Measurements from ENCODE around the gene KCNH5. TPM values are rescaled to one million over a fixed set of nuclear protein-coding genes. Genes with fewer than 3 reads are reported as not detected.

KCNH5 gene
- total and polyA plus RNA-seq, 4 donors, result 3.5 to 17.9 (median 3.9) TPM

GRCh38 chr14:62914873-62915272 is 130.4 kb downstream of the KCNH5 start:
- no peak for DNase-seq (ENCODE audit: low read depth in 4 of 6, low spot score in 6 of 6)
- peaks cover 4% of the 10 kb centered on the region for H3K4me1 ChIP-seq (ENCODE audit: control insufficient read depth, insufficient read depth, low read length)
- no peaks in the 10 kb centered on the region for H3K9me3 ChIP-seq (ENCODE audit: control insufficient read depth, insufficient read depth, low read length)
- H3K4me3 ChIP-seq (ENCODE audit: low read depth, low read length), result no peak overlapping the region
- H3K27me3 ChIP-seq (ENCODE audit: control insufficient read depth, insufficient read depth, low read length), result no peaks in the 10 kb centered on the region
- H3K27ac ChIP-seq (ENCODE audit: low read depth, low read length), result no peak overlapping the region
- WGBS (ENCODE audit: insufficient coverage), result 83% methylated on average over 1 of the region's 3 CpGs
- H3K36me3 ChIP-seq (ENCODE audit: control insufficient read depth, insufficient read depth, low read length), result no peaks in the 10 kb centered on the region

- no CpG with 5 or more reads among the region's 2 CpGs for WGBS (ENCODE audit: insufficient coverage)
- Histone ChIP-seq H3K36me3 (ENCODE audit: control insufficient read depth, insufficient read depth, low read length) (no peaks in the 10 kb centered on the region), H3K4me3 (ENCODE audit: low read depth, low read length) (no peak overlapping the region), H3K9me3 (ENCODE audit: control insufficient read depth, insufficient read depth, low read length) (no peaks in the 10 kb centered on the region), H3K27ac (ENCODE audit: low read depth, low read length) (no peak overlapping the region), H3K4me1 (ENCODE audit: control insufficient read depth, insufficient read depth, low read length) (peaks cover 4% of the 10 kb centered on the region), H3K27me3 (ENCODE audit: control insufficient read depth, insufficient read depth, low read length) (no peaks in the 10 kb centered on the region)
- DNase-seq (ENCODE audit: low read depth in 4 of 6, low spot score in 6 of 6), result peak in 1 of 6 donors; percentile 37
These were observed 131.2 kb downstream of the KCNH5 start for GRCh38 chr14:62914025-62914424.

- no peak for DNase-seq (ENCODE audit: low read depth in 4 of 6, low spot score in 6 of 6)
- no peaks in the 10 kb centered on the region for H3K27me3 ChIP-seq (ENCODE audit: control insufficient read depth, insufficient read depth, low read length)
- no peaks in the 10 kb centered on the region for H3K36me3 ChIP-seq (ENCODE audit: control insufficient read depth, insufficient read depth, low read length)
- H3K9me3 ChIP-seq (ENCODE audit: control insufficient read depth, insufficient read depth, low read length), result no peaks in the 10 kb centered on the region
- H3K27ac ChIP-seq (ENCODE audit: low read depth, low read length), result no peak overlapping the region
- H3K4me1 ChIP-seq (ENCODE audit: control insufficient read depth, insufficient read depth, low read length), result no peaks in the 10 kb centered on the region
- H3K4me3 ChIP-seq (ENCODE audit: low read depth, low read length), result no peak overlapping the region
- WGBS (ENCODE audit: insufficient coverage), result no CpG with 5 or more reads among the region's 1 CpG
These were observed 136.8 kb downstream of the KCNH5 start for GRCh38 chr14:62908506-62908905.

GRCh38 chr14:62905566-62905965 is 139.7 kb downstream of the KCNH5 start:
- H3K27ac ChIP-seq (ENCODE audit: low read depth, low read length), result no peak overlapping the region
- no peaks in the 10 kb centered on the region for H3K4me1 ChIP-seq (ENCODE audit: control insufficient read depth, insufficient read depth, low read length)
- WGBS (ENCODE audit: insufficient coverage), result 86% methylated on average over 1 of the region's 2 CpGs
- no peak for DNase-seq (ENCODE audit: low read depth in 4 of 6, low spot score in 6 of 6)
- no peak overlapping the region for H3K4me3 ChIP-seq (ENCODE audit: low read depth, low read length)
- no peaks in the 10 kb centered on the region for H3K36me3 ChIP-seq (ENCODE audit: control insufficient read depth, insufficient read depth, low read length)
- H3K9me3 ChIP-seq (ENCODE audit: control insufficient read depth, insufficient read depth, low read length), result no peaks in the 10 kb centered on the region
- no peaks in the 10 kb centered on the region for H3K27me3 ChIP-seq (ENCODE audit: control insufficient read depth, insufficient read depth, low read length)

GRCh38 chr14:62897771-62898170 is 147.5 kb downstream of the KCNH5 start:
- Histone ChIP-seq H3K27me3 (ENCODE audit: control insufficient read depth, insufficient read depth, low read length) (no peaks in the 10 kb centered on the region), H3K4me3 (ENCODE audit: low read depth, low read length) (no peak overlapping the region), H3K36me3 (ENCODE audit: control insufficient read depth, insufficient read depth, low read length) (no peaks in the 10 kb centered on the region), H3K4me1 (ENCODE audit: control insufficient read depth, insufficient read depth, low read length) (no peaks in the 10 kb centered on the region), H3K9me3 (ENCODE audit: control insufficient read depth, insufficient read depth, low read length) (no peaks in the 10 kb centered on the region), H3K27ac (ENCODE audit: low read depth, low read length) (no peak overlapping the region)
- no CpG with 5 or more reads among the region's 2 CpGs for WGBS (ENCODE audit: insufficient coverage)
- peak in 2 of 6 donors; percentile 28 to 91 for DNase-seq (ENCODE audit: low read depth in 4 of 6, low spot score in 6 of 6)

- Histone ChIP-seq H3K27me3 (ENCODE audit: control insufficient read depth, insufficient read depth, low read length) (no peaks in the 10 kb centered on the region), H3K4me1 (ENCODE audit: control insufficient read depth, insufficient read depth, low read length) (no peaks in the 10 kb centered on the region), H3K36me3 (ENCODE audit: control insufficient read depth, insufficient read depth, low read length) (no peaks in the 10 kb centered on the region), H3K27ac (ENCODE audit: low read depth, low read length) (no peak overlapping the region), H3K4me3 (ENCODE audit: low read depth, low read length) (no peak overlapping the region), H3K9me3 (ENCODE audit: control insufficient read depth, insufficient read depth, low read length) (no peaks in the 10 kb centered on the region)
- peak in 1 of 6 donors; percentile 43 for DNase-seq (ENCODE audit: low read depth in 4 of 6, low spot score in 6 of 6)
- WGBS (ENCODE audit: insufficient coverage), result no CpG with 5 or more reads among the region's 1 CpG
These were observed 148.3 kb downstream of the KCNH5 start for GRCh38 chr14:62896932-62897456.

GRCh38 chr14:62894736-62895135 is 150.5 kb downstream of the KCNH5 start:
- H3K27me3 ChIP-seq (ENCODE audit: control insufficient read depth, insufficient read depth, low read length), result no peaks in the 10 kb centered on the region
- H3K4me3 ChIP-seq (ENCODE audit: low read depth, low read length), result no peak overlapping the region
- no peak for DNase-seq (ENCODE audit: low read depth in 4 of 6, low spot score in 6 of 6)
- no peaks in the 10 kb centered on the region for H3K4me1 ChIP-seq (ENCODE audit: control insufficient read depth, insufficient read depth, low read length)
- H3K9me3 ChIP-seq (ENCODE audit: control insufficient read depth, insufficient read depth, low read length), result no peaks in the 10 kb centered on the region
- WGBS (ENCODE audit: insufficient coverage), result no CpG with 5 or more reads among the region's 1 CpG
- H3K27ac ChIP-seq (ENCODE audit: low read depth, low read length), result no peak overlapping the region
- H3K36me3 ChIP-seq (ENCODE audit: control insufficient read depth, insufficient read depth, low read length), result no peaks in the 10 kb centered on the region

- 20% methylated on average over 1 of the region's 4 CpGs for WGBS (ENCODE audit: insufficient coverage)
- no peaks in the 10 kb centered on the region for H3K4me1 ChIP-seq (ENCODE audit: control insufficient read depth, insufficient read depth, low read length)
- H3K36me3 ChIP-seq (ENCODE audit: control insufficient read depth, insufficient read depth, low read length), result no peaks in the 10 kb centered on the region
- no peaks in the 10 kb centered on the region for H3K9me3 ChIP-seq (ENCODE audit: control insufficient read depth, insufficient read depth, low read length)
- no peak overlapping the region for H3K4me3 ChIP-seq (ENCODE audit: low read depth, low read length)
- H3K27me3 ChIP-seq (ENCODE audit: control insufficient read depth, insufficient read depth, low read length), result no peaks in the 10 kb centered on the region
- peak in 1 of 6 donors; percentile 36 for DNase-seq (ENCODE audit: low read depth in 4 of 6, low spot score in 6 of 6)
- no peak overlapping the region for H3K27ac ChIP-seq (ENCODE audit: low read depth, low read length)
These were observed 155.9 kb downstream of the KCNH5 start for GRCh38 chr14:62889364-62889763.

- H3K4me3 ChIP-seq (ENCODE audit: low read depth, low read length), result no peak overlapping the region
- peak in 1 of 6 donors; percentile 17 for DNase-seq (ENCODE audit: low read depth in 4 of 6, low spot score in 6 of 6)
- H3K36me3 ChIP-seq (ENCODE audit: control insufficient read depth, insufficient read depth, low read length), result no peaks in the 10 kb centered on the region
- H3K27me3 ChIP-seq (ENCODE audit: control insufficient read depth, insufficient read depth, low read length), result no peaks in the 10 kb centered on the region
- WGBS (ENCODE audit: insufficient coverage), result no CpG with 5 or more reads among the region's 1 CpG
- H3K27ac ChIP-seq (ENCODE audit: low read depth, low read length), result no peak overlapping the region
- H3K4me1 ChIP-seq (ENCODE audit: control insufficient read depth, insufficient read depth, low read length), result no peaks in the 10 kb centered on the region
- no peaks in the 10 kb centered on the region for H3K9me3 ChIP-seq (ENCODE audit: control insufficient read depth, insufficient read depth, low read length)
These were observed 158.8 kb downstream of the KCNH5 start for GRCh38 chr14:62886461-62886860.

GRCh38 chr14:62885451-62885850 is 159.8 kb downstream of the KCNH5 start:
- no CpG with 5 or more reads among the region's 2 CpGs for WGBS (ENCODE audit: insufficient coverage)
- H3K4me1 ChIP-seq (ENCODE audit: control insufficient read depth, insufficient read depth, low read length), result no peaks in the 10 kb centered on the region
- no peak overlapping the region for H3K27ac ChIP-seq (ENCODE audit: low read depth, low read length)
- no peak overlapping the region for H3K4me3 ChIP-seq (ENCODE audit: low read depth, low read length)
- DNase-seq (ENCODE audit: low read depth in 4 of 6, low spot score in 6 of 6), result no peak
- no peaks in the 10 kb centered on the region for H3K9me3 ChIP-seq (ENCODE audit: control insufficient read depth, insufficient read depth, low read length)
- H3K27me3 ChIP-seq (ENCODE audit: control insufficient read depth, insufficient read depth, low read length), result no peaks in the 10 kb centered on the region
- H3K36me3 ChIP-seq (ENCODE audit: control insufficient read depth, insufficient read depth, low read length), result no peaks in the 10 kb centered on the region
